K562 (cell line): ENCODE results near the gene TSC22D2. TPM values are rescaled to one million over a fixed set of nuclear protein-coding genes. Genes with fewer than 3 reads are reported as not detected.
A peak's percentile ranks its signal among the peaks of the same experiment; 100 is the strongest.

ENCODE experiments used
- CBFA2T2 ChIP-seq: fragments of 450-650 bp; conservative IDR thresholded peaks from 2 replicates; pipeline ENCODE4 v1.6.1; 2017; ENCODE audit warnings: mild to moderate bottlenecking
- FOXA3 ChIP-seq, 2 experiments: fragments of 450-650 bp in 1 of 2; sonication (generic) in 1 of 2; formaldehyde crosslinking; IDR thresholded peaks in 1 of 2; conservative IDR thresholded peaks in 1 of 2; 2 replicates each; pipeline versions ENCODE4 v1.4.0 to v1.8.0; 2020 to 2022; ENCODE audit warnings: mild to moderate bottlenecking in 2 of 2, missing genetic modification reagents in 1 of 2
- FOXK2 ChIP-seq, 2 experiments: fragments of 450-650 bp; IDR thresholded peaks in 1 of 2; conservative IDR thresholded peaks in 1 of 2; 2 replicates each; pipeline ENCODE4 v1.6.1; 2016; ENCODE audit warnings: low read depth in 2 of 2, mild to moderate bottlenecking in 1 of 2
- HDAC2 ChIP-seq: fragments of 450-650 bp; IDR thresholded peaks from 2 replicates; pipeline ENCODE4 v1.6.1; 2016; ENCODE audit warnings: mild to moderate bottlenecking
- KDM1A ChIP-seq, 2 experiments: fragments of 450-650 bp; IDR thresholded peaks; 2 replicates each; pipeline ENCODE4 v1.6.1; 2016; ENCODE audit warnings: mild to moderate bottlenecking in 2 of 2
- MCM2 ChIP-seq: fragments of 450-650 bp; IDR thresholded peaks from 2 replicates; pipeline ENCODE4 v1.6.1; 2017; ENCODE audit warnings: low read depth, mild to moderate bottlenecking
- MED1 ChIP-seq: sonication (generic); formaldehyde crosslinking; IDR thresholded peaks from 2 replicates; pipeline ENCODE4 v1.8.1; 2023; ENCODE audit warnings: missing genetic modification reagents, borderline replicate concordance
- MTA3 ChIP-seq: fragments of 450-650 bp; formaldehyde crosslinking; IDR thresholded peaks from 2 replicates; pipeline ENCODE4 v1.6.1; 2017; ENCODE audit warnings: mild to moderate bottlenecking, borderline replicate concordance
- NCOA1 ChIP-seq: fragments of 450-650 bp; IDR thresholded peaks from 2 replicates; pipeline ENCODE4 v1.6.1; 2016; ENCODE audit warnings: low read depth
- NFRKB ChIP-seq: fragments of 450-650 bp; IDR thresholded peaks from 2 replicates; pipeline ENCODE4 v1.6.1; 2016; ENCODE audit warnings: low read depth
- POLR2AphosphoS5 ChIP-seq: IDR thresholded peaks from 2 replicates; pipeline ENCODE4 v1.6.1; 2011; ENCODE audit warnings: mild to moderate bottlenecking, low read depth, low read length, moderate library complexity; ENCODE audit not compliant: control insufficient read depth, insufficient read depth
- SMARCA4 ChIP-seq: fragments of 450-650 bp; IDR thresholded peaks from 2 replicates; pipeline ENCODE4 v1.6.1; 2016
- SNIP1 ChIP-seq: fragments of 450-650 bp; IDR thresholded peaks from 2 replicates; pipeline ENCODE4 v1.7.1; 2017; ENCODE audit warnings: low read depth, mild to moderate bottlenecking
- TAF9B ChIP-seq: fragments of 450-650 bp; IDR thresholded peaks from 2 replicates; pipeline ENCODE4 v1.6.1; 2018; ENCODE audit warnings: mild to moderate bottlenecking; ENCODE audit not compliant: partially characterized antibody
- XRCC5 ChIP-seq: fragments of 200-400 bp; formaldehyde crosslinking; IDR thresholded peaks from 2 replicates; pipeline ENCODE4 v1.6.1; 2017; ENCODE audit warnings: low read depth, mild to moderate bottlenecking, low read length
- ZNF23 ChIP-seq: fragments of 250-450 bp; sonication (Bioruptor Pico); IDR thresholded peaks from 2 replicates; pipeline ENCODE4 v1.4.0; 2020; ENCODE audit warnings: mild to moderate bottlenecking
- ZNF57 ChIP-seq: fragments of 450-650 bp; formaldehyde crosslinking; IDR thresholded peaks from 2 replicates; pipeline ENCODE4 v1.4.0; 2020; ENCODE audit warnings: mild to moderate bottlenecking, moderate library complexity
- polyA plus RNA-seq, 8 experiments: library from polyadenylated mRNA; depleted of rRNA in 4 of 8; stranded (reverse) in 5 of 8; unstranded in 3 of 8; fragments of >200 nt; fragmentation: Nextera tagmentation in 2 of 8; fragmentation: Illumina TruSeq in 1 of 8; extraction: Ambion mirVana in 2 of 8; extraction: Trizol in 1 of 8; gene quantifications; 2 replicates each; pipeline versions ENCODE4 v1.2.1 to v1.2.3, GENCODE V29; 2011 to 2014; ENCODE audit warnings: inconsistent platforms in 1 of 8, missing spikeins in 1 of 8
- total RNA-seq, 7 experiments: library from RNA; depleted of rRNA in 6 of 7; stranded (reverse); fragments of >200 nt in 6 of 7; fragmentation: Illumina TruSeq in 2 of 7; extraction: Trizol in 2 of 7; gene quantifications; 2 replicates each; pipeline versions ENCODE4 v1.2.1 to v1.2.3, GENCODE V29; 2011 to 2021; ENCODE audit warnings: low replicate concordance in 1 of 7
- TF ChIP-seq, protein P1 (sequence below), 2 experiments: fragments of 450-650 bp in 1 of 2; sonication (generic) in 1 of 2; formaldehyde crosslinking in 1 of 2; IDR thresholded peaks; 2 replicates each; pipeline versions ENCODE4 v1.7.1 to v1.9.0; 2016 to 2022; ENCODE audit warnings: inconsistent platforms in 1 of 2, mild to moderate bottlenecking in 1 of 2, missing genetic modification reagents in 1 of 2
- TF ChIP-seq, protein P2 (sequence below), 2 experiments: fragments of 450-650 bp; IDR thresholded peaks; 2 replicates each; pipeline ENCODE4 v1.6.1; 2016

The TSC22D2 gene
- total and polyA plus RNA-seq, 9 of the 15 experiments (the other 6 are each of a cell fraction or from before 2014, with no cell fraction given): 5.5 to 44.0 (median 19.3) TPM

GRCh38 chr3:150449169-150449721, 41.1 kb downstream of the TSC22D2 start (continued):
- TF ChIP-seq, protein P1, sequence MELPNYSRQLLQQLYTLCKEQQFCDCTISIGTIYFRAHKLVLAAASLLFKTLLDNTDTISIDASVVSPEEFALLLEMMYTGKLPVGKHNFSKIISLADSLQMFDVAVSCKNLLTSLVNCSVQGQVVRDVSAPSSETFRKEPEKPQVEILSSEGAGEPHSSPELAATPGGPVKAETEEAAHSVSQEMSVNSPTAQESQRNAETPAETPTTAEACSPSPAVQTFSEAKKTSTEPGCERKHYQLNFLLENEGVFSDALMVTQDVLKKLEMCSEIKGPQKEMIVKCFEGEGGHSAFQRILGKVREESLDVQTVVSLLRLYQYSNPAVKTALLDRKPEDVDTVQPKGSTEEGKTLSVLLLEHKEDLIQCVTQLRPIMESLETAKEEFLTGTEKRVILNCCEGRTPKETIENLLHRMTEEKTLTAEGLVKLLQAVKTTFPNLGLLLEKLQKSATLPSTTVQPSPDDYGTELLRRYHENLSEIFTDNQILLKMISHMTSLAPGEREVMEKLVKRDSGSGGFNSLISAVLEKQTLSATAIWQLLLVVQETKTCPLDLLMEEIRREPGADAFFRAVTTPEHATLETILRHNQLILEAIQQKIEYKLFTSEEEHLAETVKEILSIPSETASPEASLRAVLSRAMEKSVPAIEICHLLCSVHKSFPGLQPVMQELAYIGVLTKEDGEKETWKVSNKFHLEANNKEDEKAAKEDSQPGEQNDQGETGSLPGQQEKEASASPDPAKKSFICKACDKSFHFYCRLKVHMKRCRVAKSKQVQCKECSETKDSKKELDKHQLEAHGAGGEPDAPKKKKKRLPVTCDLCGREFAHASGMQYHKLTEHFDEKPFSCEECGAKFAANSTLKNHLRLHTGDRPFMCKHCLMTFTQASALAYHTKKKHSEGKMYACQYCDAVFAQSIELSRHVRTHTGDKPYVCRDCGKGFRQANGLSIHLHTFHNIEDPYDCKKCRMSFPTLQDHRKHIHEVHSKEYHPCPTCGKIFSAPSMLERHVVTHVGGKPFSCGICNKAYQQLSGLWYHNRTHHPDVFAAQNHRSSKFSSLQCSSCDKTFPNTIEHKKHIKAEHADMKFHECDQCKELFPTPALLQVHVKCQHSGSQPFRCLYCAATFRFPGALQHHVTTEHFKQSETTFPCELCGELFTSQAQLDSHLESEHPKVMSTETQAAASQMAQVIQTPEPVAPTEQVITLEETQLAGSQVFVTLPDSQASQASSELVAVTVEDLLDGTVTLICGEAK (IDR thresholded peaks at IDR 0.05): 0 out of 2 replicates have a peak, but pooled peaks have one; percentile 13
- TF ChIP-seq, protein P1 (CRISPR knock-in tag; IDR thresholded peaks at IDR 0.05): no peak
- TF ChIP-seq MTA3 (0 out of 2 replicates have a peak, but pooled peaks have one; percentile 28), NCOA1 (0 out of 2 replicates have a peak, but pooled peaks have one; percentile 27), SNIP1 (no peak), SMARCA4 (peak; percentile 96), KDM1A (IDR thresholded peaks at IDR 0.05) (peak; percentile 34 to 66; a peak in 3 of 4 replicates), MCM2 (no peak), POLR2AphosphoS5 (no peak), MED1 (no peak), FOXA3 (CRISPR knock-in tag; conservative IDR thresholded peaks at IDR 0.05 in 1 of 2, IDR thresholded peaks at IDR 0.05 in 1 of 2) (0 out of 4 replicates have a peak, but pooled peaks of 1 of the 2 experiments have one; percentile 21), CBFA2T2 (peak; percentile 70), ZNF23 (CRISPR knock-in tag) (no peak), HDAC2 (0 out of 2 replicates have a peak, but pooled peaks have one; percentile 50), ZNF57 (no peak), NFRKB (peak; percentile 74; the same call in 1 of the 2 replicates), FOXK2 (conservative IDR thresholded peaks at IDR 0.05 in 1 of 2, IDR thresholded peaks at IDR 0.05 in 1 of 2; ENCODE audit: low read depth in 2 of 2) (peak; percentile 55 to 66; a peak in 2 of 4 replicates), XRCC5 (no peak), TAF9B (peak; percentile 44)
- TF ChIP-seq, protein P2, sequence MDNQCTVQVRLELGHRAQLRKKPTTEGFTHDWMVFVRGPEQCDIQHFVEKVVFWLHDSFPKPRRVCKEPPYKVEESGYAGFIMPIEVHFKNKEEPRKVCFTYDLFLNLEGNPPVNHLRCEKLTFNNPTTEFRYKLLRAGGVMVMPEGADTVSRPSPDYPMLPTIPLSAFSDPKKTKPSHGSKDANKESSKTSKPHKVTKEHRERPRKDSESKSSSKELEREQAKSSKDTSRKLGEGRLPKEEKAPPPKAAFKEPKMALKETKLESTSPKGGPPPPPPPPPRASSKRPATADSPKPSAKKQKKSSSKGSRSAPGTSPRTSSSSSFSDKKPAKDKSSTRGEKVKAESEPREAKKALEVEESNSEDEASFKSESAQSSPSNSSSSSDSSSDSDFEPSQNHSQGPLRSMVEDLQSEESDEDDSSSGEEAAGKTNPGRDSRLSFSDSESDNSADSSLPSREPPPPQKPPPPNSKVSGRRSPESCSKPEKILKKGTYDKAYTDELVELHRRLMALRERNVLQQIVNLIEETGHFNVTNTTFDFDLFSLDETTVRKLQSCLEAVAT (IDR thresholded peaks at IDR 0.05): peak; percentile 37 to 45; a peak in 1 of 4 replicates
